ENCODE measurements around the gene KCNIP2. TPM values are rescaled to one million over a fixed set of nuclear protein-coding genes. Genes with fewer than 3 reads are reported as not detected.

KCNIP2 gene
- total RNA-seq, 1 experiment from 2014 or later = 8.5 TPM

DNA sequence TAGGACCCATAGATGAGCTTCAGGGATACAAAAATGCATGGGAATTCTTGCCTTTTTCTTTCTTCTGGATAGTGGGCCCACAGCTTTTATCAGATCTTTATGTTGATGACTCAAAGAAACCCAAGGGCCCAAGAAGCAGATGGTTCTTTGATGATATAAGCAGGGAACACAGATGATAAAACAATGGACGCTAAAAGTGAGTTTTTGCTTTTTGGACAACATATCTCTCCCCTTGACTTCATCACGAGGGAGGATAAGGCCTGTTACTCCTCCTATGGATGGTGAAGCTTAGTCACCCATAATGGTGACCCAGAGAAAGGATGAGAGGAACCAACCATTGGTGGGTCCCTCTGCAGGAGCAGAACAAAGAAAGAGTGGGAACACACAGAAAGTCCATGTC is 18.9 kb downstream of the KCNIP2 start:
- Histone ChIP-seq H3K4me2 (ENCODE audit: low read length) (no peak overlapping the region), H3K4me1 (ENCODE audit: control insufficient read depth in 1 of 2, insufficient read depth in 2 of 2, low read length in 2 of 2) (peaks cover 2 to 6% of the 10 kb centered on the region in 2 experiments; a peak in 3 of 4 replicates), H3K79me2 (ENCODE audit: insufficient read depth, low read length) (peaks cover 6% of the 10 kb centered on the region), H3K4me3 (replicated peaks in 1 of 2; ENCODE audit: low read depth in 1 of 2, low read length in 2 of 2) (no peak overlapping the region), H3K9ac (ENCODE audit: low read length) (no peak overlapping the region), H3K36me3 (ENCODE audit: control insufficient read depth in 1 of 2, insufficient read depth in 2 of 2, low read length in 2 of 2) (no peaks in the 10 kb centered on the region), H3K27ac (ENCODE audit: low read depth, low read length) (no peak overlapping the region), H3K9me2 (ENCODE audit: insufficient read depth) (no peaks in the 10 kb centered on the region), H4K20me1 (ENCODE audit: insufficient read depth) (no peaks in the 10 kb centered on the region), H2AFZ (ENCODE audit: low read depth, low read length, poor library complexity, severe bottlenecking) (no peak overlapping the region), H3K27me3 (ENCODE audit: insufficient read depth, low read length) (no peaks in the 10 kb centered on the region), H3K9me3 (ENCODE audit: control insufficient read depth in 1 of 2, insufficient read depth in 1 of 2, low read depth in 1 of 2, low read length in 2 of 2) (no peaks in the 10 kb centered on the region)
- TF ChIP-seq EZH2phosphoT487 (IDR thresholded peaks at IDR 0.05; ENCODE audit: borderline replicate concordance) = no peak
- TF ChIP-seq SP1 (IDR thresholded peaks at IDR 0.05; ENCODE audit: low read depth) = no peak
- TF ChIP-seq POLR2A (IDR thresholded peaks at IDR 0.05; ENCODE audit: borderline replicate concordance, extremely low read depth, insufficient read depth, insufficient read length) = no peak
- no peak for TF ChIP-seq ZFX (IDR thresholded peaks at IDR 0.05)
- TF ChIP-seq TCF7L2 (IDR thresholded peaks at IDR 0.05; ENCODE audit: borderline replicate concordance, extremely low read depth, insufficient read depth, insufficient read length) = no peak
- no peak for TF ChIP-seq SIN3A (IDR thresholded peaks at IDR 0.05; ENCODE audit: low read depth)
- no peak for TF ChIP-seq YY1 (IDR thresholded peaks at IDR 0.05; ENCODE audit: extremely low read depth, insufficient replicate concordance, low read depth, low read length)
- no peak for TF ChIP-seq EGR1 (IDR thresholded peaks at IDR 0.05; ENCODE audit: low read depth)
- TF ChIP-seq, protein P1, sequence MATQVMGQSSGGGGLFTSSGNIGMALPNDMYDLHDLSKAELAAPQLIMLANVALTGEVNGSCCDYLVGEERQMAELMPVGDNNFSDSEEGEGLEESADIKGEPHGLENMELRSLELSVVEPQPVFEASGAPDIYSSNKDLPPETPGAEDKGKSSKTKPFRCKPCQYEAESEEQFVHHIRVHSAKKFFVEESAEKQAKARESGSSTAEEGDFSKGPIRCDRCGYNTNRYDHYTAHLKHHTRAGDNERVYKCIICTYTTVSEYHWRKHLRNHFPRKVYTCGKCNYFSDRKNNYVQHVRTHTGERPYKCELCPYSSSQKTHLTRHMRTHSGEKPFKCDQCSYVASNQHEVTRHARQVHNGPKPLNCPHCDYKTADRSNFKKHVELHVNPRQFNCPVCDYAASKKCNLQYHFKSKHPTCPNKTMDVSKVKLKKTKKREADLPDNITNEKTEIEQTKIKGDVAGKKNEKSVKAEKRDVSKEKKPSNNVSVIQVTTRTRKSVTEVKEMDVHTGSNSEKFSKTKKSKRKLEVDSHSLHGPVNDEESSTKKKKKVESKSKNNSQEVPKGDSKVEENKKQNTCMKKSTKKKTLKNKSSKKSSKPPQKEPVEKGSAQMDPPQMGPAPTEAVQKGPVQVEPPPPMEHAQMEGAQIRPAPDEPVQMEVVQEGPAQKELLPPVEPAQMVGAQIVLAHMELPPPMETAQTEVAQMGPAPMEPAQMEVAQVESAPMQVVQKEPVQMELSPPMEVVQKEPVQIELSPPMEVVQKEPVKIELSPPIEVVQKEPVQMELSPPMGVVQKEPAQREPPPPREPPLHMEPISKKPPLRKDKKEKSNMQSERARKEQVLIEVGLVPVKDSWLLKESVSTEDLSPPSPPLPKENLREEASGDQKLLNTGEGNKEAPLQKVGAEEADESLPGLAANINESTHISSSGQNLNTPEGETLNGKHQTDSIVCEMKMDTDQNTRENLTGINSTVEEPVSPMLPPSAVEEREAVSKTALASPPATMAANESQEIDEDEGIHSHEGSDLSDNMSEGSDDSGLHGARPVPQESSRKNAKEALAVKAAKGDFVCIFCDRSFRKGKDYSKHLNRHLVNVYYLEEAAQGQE (IDR thresholded peaks at IDR 0.05; ENCODE audit: low read depth) = no peak
- TF ChIP-seq, protein P2, sequence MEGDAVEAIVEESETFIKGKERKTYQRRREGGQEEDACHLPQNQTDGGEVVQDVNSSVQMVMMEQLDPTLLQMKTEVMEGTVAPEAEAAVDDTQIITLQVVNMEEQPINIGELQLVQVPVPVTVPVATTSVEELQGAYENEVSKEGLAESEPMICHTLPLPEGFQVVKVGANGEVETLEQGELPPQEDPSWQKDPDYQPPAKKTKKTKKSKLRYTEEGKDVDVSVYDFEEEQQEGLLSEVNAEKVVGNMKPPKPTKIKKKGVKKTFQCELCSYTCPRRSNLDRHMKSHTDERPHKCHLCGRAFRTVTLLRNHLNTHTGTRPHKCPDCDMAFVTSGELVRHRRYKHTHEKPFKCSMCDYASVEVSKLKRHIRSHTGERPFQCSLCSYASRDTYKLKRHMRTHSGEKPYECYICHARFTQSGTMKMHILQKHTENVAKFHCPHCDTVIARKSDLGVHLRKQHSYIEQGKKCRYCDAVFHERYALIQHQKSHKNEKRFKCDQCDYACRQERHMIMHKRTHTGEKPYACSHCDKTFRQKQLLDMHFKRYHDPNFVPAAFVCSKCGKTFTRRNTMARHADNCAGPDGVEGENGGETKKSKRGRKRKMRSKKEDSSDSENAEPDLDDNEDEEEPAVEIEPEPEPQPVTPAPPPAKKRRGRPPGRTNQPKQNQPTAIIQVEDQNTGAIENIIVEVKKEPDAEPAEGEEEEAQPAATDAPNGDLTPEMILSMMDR (IDR thresholded peaks at IDR 0.05 in 2 of 3, conservative IDR thresholded peaks at IDR 0.05 in 1 of 3; ENCODE audit: borderline replicate concordance in 1 of 3, insufficient read depth in 1 of 3, low read depth in 2 of 3, low read length in 2 of 3) = no peak
- no peak for TF ChIP-seq ELF1 (IDR thresholded peaks at IDR 0.05; ENCODE audit: borderline replicate concordance, low read depth)
- no peak for TF ChIP-seq RAD21 (IDR thresholded peaks at IDR 0.05; ENCODE audit: low read depth)
- TF ChIP-seq EZH2 (IDR thresholded peaks at IDR 0.05) = no peak
- TF ChIP-seq JUND (IDR thresholded peaks at IDR 0.05) = no peak
- TF ChIP-seq SRF (IDR thresholded peaks at IDR 0.05; ENCODE audit: low read depth) = no peak
- no peak for TF ChIP-seq CEBPB (IDR thresholded peaks at IDR 0.05; ENCODE audit: low read depth)
- no peak for TF ChIP-seq CBX3 (IDR thresholded peaks at IDR 0.05; ENCODE audit: low read depth)
- TF ChIP-seq, protein P3, sequence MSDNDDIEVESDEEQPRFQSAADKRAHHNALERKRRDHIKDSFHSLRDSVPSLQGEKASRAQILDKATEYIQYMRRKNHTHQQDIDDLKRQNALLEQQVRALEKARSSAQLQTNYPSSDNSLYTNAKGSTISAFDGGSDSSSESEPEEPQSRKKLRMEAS (IDR thresholded peaks at IDR 0.05) = no peak
- POLR2A ChIA-PET = no interaction called here
- intact Hi-C loops (cut with micrococcal nuclease) = no loop called here
- CTCF ChIA-PET = no interaction called here
- ATAC-seq = no peak
- no peak for DNase-seq (ENCODE audit: low read depth, low spot score)
- RAD21 ChIA-PET (ENCODE audit: low non-redundant PET in 1 of 2, low total read pairs in 2 of 2, uncharacterized antibody in 2 of 2, unreplicated experiment in 2 of 2) = no interaction called here
- BruUV-seq (replicated peaks) = no TSS peak

Data from HCT116 (cell line).